Kidney (tissue), 14 donors: ENCODE results near the gene CCDC85B. TPM values are rescaled to one million over a fixed set of nuclear protein-coding genes. Genes with fewer than 3 reads are reported as not detected.

Experiments
- DNase-seq, 5 donors: peaks; one replicate each; pipeline ENCODE4 v3.0.0-alpha.2; 2013 to 2020
- FAIRE-seq: peaks from 2 replicates; lab custom pipeline; 2012; peaks lifted over from hg19 to GRCh38; lab: Jason Lieb, UNC
- H3K27ac ChIP-seq, 2 donors: one replicate each; pipeline ENCODE4 v1.7.0; 2013; ENCODE audit warnings: low read depth in 2 of 2, low read length in 2 of 2, inconsistent platforms in 1 of 2
- H3K27me3 ChIP-seq: one replicate; pipeline ENCODE4 v1.7.1; 2013; ENCODE audit warnings: low read length, inconsistent platforms; ENCODE audit not compliant: control insufficient read depth, insufficient read depth
- H3K36me3 ChIP-seq, 3 donors: one replicate each; pipeline versions ENCODE4 v1.7.0 to v1.7.1; 2013; ENCODE audit warnings: low read length in 3 of 3, control low read depth in 1 of 3, inconsistent platforms in 1 of 3; ENCODE audit not compliant: insufficient read depth in 3 of 3, control insufficient read depth in 2 of 3
- H3K4me1 ChIP-seq, 3 donors: one replicate each; pipeline versions ENCODE4 v1.7.0 to v1.7.1; 2013; ENCODE audit warnings: low read length in 3 of 3, inconsistent platforms in 1 of 3, low read depth in 1 of 3; ENCODE audit not compliant: control insufficient read depth in 2 of 3, insufficient read depth in 2 of 3
- H3K4me3 ChIP-seq, 3 donors: one replicate each; pipeline versions ENCODE4 v1.7.0 to v1.8.1; 2013; ENCODE audit warnings: low read length in 3 of 3, control low read depth in 1 of 3, inconsistent platforms in 1 of 3
- H3K9ac ChIP-seq, 3 donors: one replicate each; pipeline versions ENCODE4 v1.7.0 to v1.7.1; 2013; ENCODE audit warnings: low read length in 3 of 3, control low read depth in 1 of 3, inconsistent platforms in 1 of 3
- H3K9me3 ChIP-seq, 3 donors: one replicate each; pipeline versions ENCODE4 v1.7.0 to v1.7.1; 2013; ENCODE audit warnings: low read length in 3 of 3, control low read depth in 1 of 3, inconsistent platforms in 1 of 3; ENCODE audit not compliant: control insufficient read depth in 2 of 3, insufficient read depth in 1 of 3
- intact Hi-C: fragments of 100-400 bp; cut with DNase I; formaldehyde crosslinking; loops from one replicate; pipeline ENCODE4 v1.11.1; 2022
- polyA plus RNA-seq: library from polyadenylated mRNA; stranded (reverse); fragments of 350-450 nt; fragmentation: Illumina TruSeq; extraction: RNeasy Lipid Tissue Mini Kit (QIAGEN cat#74804); gene quantifications from one replicate; pipeline ENCODE4 v1.2.3, GENCODE V29; 2014; ENCODE audit warnings: low read depth, low replicate concordance; ENCODE audit not compliant: insufficient read depth
- total RNA-seq: library from RNA; stranded (reverse); fragmentation: NEBNext Ultra II Directional; extraction: Animal tissue kit (Norgen Biotek cat#: 25700); gene quantifications from one replicate; pipeline ENCODE4 v1.2.1, GENCODE V29; 2021
- TF ChIP-seq, protein P1 (sequence below): IDR thresholded peaks from 3 replicates; pipeline ENCODE4 v1.5.1; 2012; ENCODE audit warnings: mild to moderate bottlenecking, moderate library complexity, borderline replicate concordance; ENCODE audit not compliant: insufficient read depth; ENCODE audit errors: extremely low read depth
- donor health status: control.
- donor health status: control.
- donor health status: control.
- donor health status: control.
- donor health status: control.
- donor health status: DM: yes; HTN: yes; CAD: no.
- donor health status: Normal renal cell carcinoma (clear cell type).

CCDC85B gene
- total and polyA plus RNA-seq, 2 donors from 2014 or later = 26.1 to 31.8 TPM

DNA sequence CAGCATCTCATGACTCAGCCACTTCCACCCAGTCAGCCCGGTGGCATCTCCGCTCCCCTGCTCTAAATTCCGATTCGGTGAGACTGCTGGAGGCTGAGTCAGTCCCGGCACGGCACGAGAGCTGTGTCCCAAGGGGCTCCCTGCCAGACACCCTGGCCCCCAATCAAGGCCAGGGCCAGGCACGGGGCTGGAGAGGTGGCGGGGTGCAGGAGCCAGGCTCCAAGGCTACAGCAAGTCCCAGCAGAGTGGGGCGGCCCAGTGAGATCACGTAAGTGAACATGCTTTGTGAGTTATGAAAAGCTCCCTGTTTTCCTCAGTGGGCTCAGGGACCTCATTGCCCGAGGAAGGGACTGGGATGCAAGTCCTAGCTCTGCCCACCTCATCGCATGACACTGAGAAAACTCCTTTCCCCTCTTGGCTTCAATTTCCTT, 25.4 kb downstream of the CCDC85B start:
- TF ChIP-seq, protein P1, sequence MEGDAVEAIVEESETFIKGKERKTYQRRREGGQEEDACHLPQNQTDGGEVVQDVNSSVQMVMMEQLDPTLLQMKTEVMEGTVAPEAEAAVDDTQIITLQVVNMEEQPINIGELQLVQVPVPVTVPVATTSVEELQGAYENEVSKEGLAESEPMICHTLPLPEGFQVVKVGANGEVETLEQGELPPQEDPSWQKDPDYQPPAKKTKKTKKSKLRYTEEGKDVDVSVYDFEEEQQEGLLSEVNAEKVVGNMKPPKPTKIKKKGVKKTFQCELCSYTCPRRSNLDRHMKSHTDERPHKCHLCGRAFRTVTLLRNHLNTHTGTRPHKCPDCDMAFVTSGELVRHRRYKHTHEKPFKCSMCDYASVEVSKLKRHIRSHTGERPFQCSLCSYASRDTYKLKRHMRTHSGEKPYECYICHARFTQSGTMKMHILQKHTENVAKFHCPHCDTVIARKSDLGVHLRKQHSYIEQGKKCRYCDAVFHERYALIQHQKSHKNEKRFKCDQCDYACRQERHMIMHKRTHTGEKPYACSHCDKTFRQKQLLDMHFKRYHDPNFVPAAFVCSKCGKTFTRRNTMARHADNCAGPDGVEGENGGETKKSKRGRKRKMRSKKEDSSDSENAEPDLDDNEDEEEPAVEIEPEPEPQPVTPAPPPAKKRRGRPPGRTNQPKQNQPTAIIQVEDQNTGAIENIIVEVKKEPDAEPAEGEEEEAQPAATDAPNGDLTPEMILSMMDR = no peak
- intact Hi-C loops = no loop called here
- Histone ChIP-seq H3K27ac (peak overlapping the region; percentile 32 to 59), H3K4me3 (no peak overlapping the region), H3K9ac (no peak overlapping the region), H3K9me3 (no peaks in the 10 kb centered on the region), H3K36me3 (no peaks in the 10 kb centered on the region), H3K27me3 (no peaks in the 10 kb centered on the region), H3K4me1 (peaks cover 0 to 42% (median 20%) of the 10 kb centered on the region in 3 donors)
- peak in 1 of 5 donors; percentile 92 for DNase-seq
- no peak for FAIRE-seq

DNA sequence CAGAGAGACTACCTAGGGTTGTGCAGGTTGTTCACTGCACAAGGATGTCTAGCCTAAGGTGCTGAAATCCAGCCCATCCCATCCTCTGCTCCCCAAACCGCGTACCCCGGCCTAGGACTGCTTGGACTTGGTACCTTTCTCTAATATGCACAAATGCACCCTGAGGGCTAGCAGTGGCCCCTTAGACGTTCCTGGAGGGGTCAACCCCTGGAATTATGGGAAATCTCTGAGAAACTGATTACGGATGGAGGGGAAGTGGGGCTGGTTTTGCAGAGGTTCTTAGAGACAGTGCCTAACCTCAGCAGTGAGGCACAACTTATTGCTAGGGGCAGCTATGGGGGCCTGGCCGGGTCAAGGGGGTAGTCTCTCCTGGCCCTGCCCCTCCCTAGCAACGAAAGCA, 25.9 kb downstream of the CCDC85B start:
- H3K36me3 ChIP-seq = no peaks in the 10 kb centered on the region
- FAIRE-seq = no peak

DNA sequence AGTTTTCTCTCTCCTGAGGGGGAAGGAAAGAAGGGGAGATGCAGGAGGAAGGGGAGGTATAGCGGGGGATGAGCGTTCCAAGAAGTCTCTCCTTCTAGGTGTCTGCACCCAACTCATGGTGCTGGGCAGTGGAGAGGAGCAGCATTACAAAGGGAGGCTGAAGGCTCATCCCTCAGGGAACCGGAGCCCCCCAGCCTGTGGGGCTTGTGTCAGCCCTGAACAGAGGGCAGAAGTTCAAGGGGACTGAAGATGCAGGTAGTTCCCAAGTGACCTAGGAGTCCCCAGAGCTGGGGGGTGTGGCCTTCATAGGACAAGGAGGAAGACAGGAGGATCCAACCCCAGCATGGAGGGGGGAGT, 26.6 kb downstream of the CCDC85B start:
- no peak overlapping the region for H3K27ac ChIP-seq
- peak overlapping the region in 1 of 3 donors; percentile 97 for H3K9ac ChIP-seq
- H3K27me3 ChIP-seq = no peaks in the 10 kb centered on the region
- intact Hi-C loops = no loop called here
- H3K4me3 ChIP-seq = peak overlapping the region in 1 of 3 donors; percentile 97
- TF ChIP-seq, protein P1 = no peak
- no peak for FAIRE-seq
- H3K36me3 ChIP-seq = no peaks in the 10 kb centered on the region
- peaks cover 0 to 38% (median 21%) of the 10 kb centered on the region in 3 donors for H3K4me1 ChIP-seq
- H3K9me3 ChIP-seq = no peaks in the 10 kb centered on the region
- no peak for DNase-seq

More for the DNA sequence above, 25.9 kb downstream of the CCDC85B start:
- H3K4me3 ChIP-seq = no peak overlapping the region
- TF ChIP-seq, protein P1 = no peak
- no peak for DNase-seq
- no peaks in the 10 kb centered on the region for H3K9me3 ChIP-seq
- intact Hi-C loops = no loop called here
- H3K27ac ChIP-seq = no peak overlapping the region
- no peak overlapping the region for H3K9ac ChIP-seq
- peaks cover 0 to 44% (median 21%) of the 10 kb centered on the region in 3 donors for H3K4me1 ChIP-seq
- H3K27me3 ChIP-seq = no peaks in the 10 kb centered on the region
